GM12878 (cell line): ENCODE results near the gene MALT1.

Source experiments
- CTCF ChIP-seq, 3 experiments: IDR thresholded peaks in 2 of 3; conservative IDR thresholded peaks in 1 of 3; 2 replicates each; pipeline ENCODE4 v1.5.1; 2011; ENCODE audit warnings: low read depth in 3 of 3, low read length in 3 of 3, mild to moderate bottlenecking in 3 of 3, control low read depth in 2 of 3, moderate library complexity in 2 of 3, inconsistent platforms in 1 of 3, mixed read lengths in 1 of 3; ENCODE audit not compliant: control insufficient read depth in 2 of 3, insufficient read depth in 1 of 3; ENCODE audit errors: extremely low read depth in 1 of 3
- E2F4 ChIP-seq: IDR thresholded peaks from 2 replicates; pipeline ENCODE4 v1.6.1; 2012; ENCODE audit warnings: low read depth, low read length, improper control_type of control experiment
- EP300 ChIP-seq, 2 experiments: fragments of 150-350 bp in 1 of 2; IDR thresholded peaks; 2 replicates each; pipeline ENCODE4 v1.6.1; 2011 to 2012; ENCODE audit warnings: low read depth in 2 of 2, low read length in 2 of 2, borderline replicate concordance in 1 of 2, improper control_type of control experiment in 1 of 2, inconsistent platforms in 1 of 2; ENCODE audit not compliant: control insufficient read depth in 1 of 2
- ESRRA ChIP-seq: IDR thresholded peaks from 2 replicates; pipeline ENCODE4 v1.6.1; 2012; ENCODE audit warnings: mild to moderate bottlenecking, low read length, improper control_type of control experiment
- MAX ChIP-seq: IDR thresholded peaks from 2 replicates; pipeline ENCODE4 v1.6.1; 2012; ENCODE audit warnings: low read depth, low read length, improper control_type of control experiment
- MTA3 ChIP-seq: IDR thresholded peaks from 2 replicates; pipeline ENCODE4 v1.6.1; 2012; ENCODE audit warnings: low read length, inconsistent platforms, borderline replicate concordance
- NR2C2 ChIP-seq: IDR thresholded peaks from 2 replicates; pipeline ENCODE4 v1.6.1; 2011; ENCODE audit warnings: borderline replicate concordance, low read depth; ENCODE audit not compliant: control insufficient read depth, insufficient read length
- PBX3 ChIP-seq: IDR thresholded peaks from 2 replicates; pipeline ENCODE4 v1.6.1; 2011; ENCODE audit warnings: mild to moderate bottlenecking, low read depth, low read length, moderate library complexity; ENCODE audit not compliant: insufficient replicate concordance
- POLR2A ChIP-seq: IDR thresholded peaks from 2 replicates; pipeline ENCODE4 v1.6.1; 2011; ENCODE audit warnings: low read depth, mild to moderate bottlenecking, low read length
- RAD21 ChIP-seq: IDR thresholded peaks from 2 replicates; pipeline ENCODE4 v1.6.1; 2011; ENCODE audit warnings: mild to moderate bottlenecking, low read depth, low read length, moderate library complexity; ENCODE audit not compliant: insufficient read depth
- TARDBP ChIP-seq: IDR thresholded peaks from 2 replicates; pipeline ENCODE4 v1.6.1; 2016; ENCODE audit warnings: borderline replicate concordance
- ZSCAN29 ChIP-seq: fragments of 450-650 bp; IDR thresholded peaks from 2 replicates; pipeline ENCODE4 v1.6.1; 2017; ENCODE audit warnings: mild to moderate bottlenecking, moderate library complexity

GRCh38 chr18:58682429-58683069 is 11.3 kb downstream of the MALT1 start:
- TF ChIP-seq EP300 (IDR thresholded peaks at IDR 0.05; ENCODE audit: borderline replicate concordance in 1 of 2, control insufficient read depth in 1 of 2, low read depth in 2 of 2, low read length in 2 of 2) (no peak), RAD21 (no peak), CTCF (IDR thresholded peaks at IDR 0.05 in 2 of 3, conservative IDR thresholded peaks at IDR 0.05 in 1 of 3; ENCODE audit: control insufficient read depth in 2 of 3, extremely low read depth in 1 of 3, insufficient read depth in 1 of 3, low read depth in 3 of 3, low read length in 3 of 3) (no peak), E2F4 (no peak), ZSCAN29 (no peak), TARDBP (no peak), ESRRA (no peak), POLR2A (no peak), MAX (no peak), PBX3 (no peak), MTA3 (no peak), NR2C2 (no peak)
